Prostate gland (tissue), 2 donors: ENCODE data around the gene PITPNC1. TPM values are rescaled to one million over a fixed set of nuclear protein-coding genes. Genes with fewer than 3 reads are reported as not detected.

Source experiments
- DNase-seq: peaks from one replicate; pipeline ENCODE4 v3.0.0-alpha.2; 2019; ENCODE audit warnings: low spot score
- H3K27ac ChIP-seq, 2 donors: fragments of 200-600 bp; sonication (generic); 2 replicates each; pipeline ENCODE4 v1.5.1; 2017 to 2019
- H3K27me3 ChIP-seq: fragments of 200-600 bp; sonication (generic); replicated peaks from 2 replicates; pipeline ENCODE4 v1.5.1; 2019; ENCODE audit not compliant: insufficient read depth
- H3K36me3 ChIP-seq, 2 donors: fragments of 200-600 bp; sonication (generic); 1 replicate in 1 of 2; 2 replicates in 1 of 2; pipeline versions ENCODE4 v1.5.1 to v1.8.1; 2017 to 2019
- H3K4me1 ChIP-seq: fragments of 200-600 bp; sonication (generic); replicated peaks from 2 replicates; pipeline ENCODE4 v1.5.1; 2019
- H3K4me3 ChIP-seq, 2 donors: fragments of 200-600 bp; sonication (generic); 2 replicates each; pipeline ENCODE4 v1.5.1; 2017 to 2019
- H3K9me3 ChIP-seq: fragments of 200-600 bp; sonication (generic); 2 replicates; pipeline ENCODE4 v1.5.1; 2017
- POLR2A ChIP-seq: fragments of 450-650 bp; IDR thresholded peaks from one replicate; pipeline ENCODE4 v1.6.1; 2016; ENCODE audit warnings: antibody characterized with exemption, mild to moderate bottlenecking
- POLR2AphosphoS5 ChIP-seq: sonication (generic); formaldehyde crosslinking; IDR thresholded peaks from one replicate; pipeline ENCODE4 v1.6.1; 2017; ENCODE audit warnings: antibody characterized with exemption
- WGBS: methylation state at CpG from one replicate; pipeline ENCODE4 v1.1.5; 2018; 5-methylcytosine and 5-hydroxymethylcytosine counted together
- intact Hi-C: fragments of 100-400 bp; cut with DNase I; formaldehyde crosslinking; loops from one replicate; pipeline ENCODE4 v1.14.2; 2022
- total RNA-seq, 2 donors: library from RNA; depleted of rRNA; stranded (reverse); fragments of >200 nt; gene quantifications; one replicate each; pipeline ENCODE4 v1.1.0, GENCODE V29; 2016
- TF ChIP-seq, protein P1 (sequence below), 4 experiments: fragments of 200-600 bp in 2 of 4; fragments of 450-650 bp in 2 of 4; sonication (generic) in 2 of 4; IDR thresholded peaks; 1 replicate in 3 of 4; 2 replicates in 1 of 4; pipeline ENCODE4 v1.5.1; 2016 to 2019; ENCODE audit warnings: antibody characterized with exemption in 4 of 4, mild to moderate bottlenecking in 2 of 4, moderate library complexity in 2 of 4

PITPNC1 gene
- total RNA-seq, 2 donors from 2014 or later: 10.1 to 12.9 TPM

DNA sequence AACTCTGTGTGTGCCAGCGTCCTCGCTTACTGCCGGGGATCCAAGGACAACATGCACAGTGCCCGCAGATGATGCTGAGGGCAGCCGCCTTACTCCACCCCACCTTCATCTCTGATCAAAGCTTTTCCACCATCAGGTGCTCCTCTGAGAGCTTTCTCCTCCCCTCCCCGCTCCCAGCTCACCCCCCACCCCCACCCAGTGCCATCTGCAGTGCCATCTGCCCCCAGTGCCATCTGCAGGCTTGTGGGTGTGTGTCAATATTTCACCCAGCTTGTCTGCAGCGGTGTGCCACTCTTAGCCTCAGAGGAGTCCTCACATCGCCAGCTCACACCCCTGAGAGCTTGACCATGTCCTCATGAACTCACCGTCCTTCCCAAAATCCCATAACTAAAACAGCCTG lies 242.5 kb downstream of the PITPNC1 start:
- Histone ChIP-seq H3K27ac (no peak overlapping the region), H3K4me1 (no peaks in the 10 kb centered on the region), H3K9me3 (no peaks in the 10 kb centered on the region), H3K4me3 (no peak overlapping the region), H3K27me3 (no peaks in the 10 kb centered on the region), H3K36me3 (no peaks in the 10 kb centered on the region)
- intact Hi-C loops: no loop called here
- WGBS: 96% methylated on average over 9 of the region's 9 CpGs
- DNase-seq: no peak
- TF ChIP-seq, protein P1, sequence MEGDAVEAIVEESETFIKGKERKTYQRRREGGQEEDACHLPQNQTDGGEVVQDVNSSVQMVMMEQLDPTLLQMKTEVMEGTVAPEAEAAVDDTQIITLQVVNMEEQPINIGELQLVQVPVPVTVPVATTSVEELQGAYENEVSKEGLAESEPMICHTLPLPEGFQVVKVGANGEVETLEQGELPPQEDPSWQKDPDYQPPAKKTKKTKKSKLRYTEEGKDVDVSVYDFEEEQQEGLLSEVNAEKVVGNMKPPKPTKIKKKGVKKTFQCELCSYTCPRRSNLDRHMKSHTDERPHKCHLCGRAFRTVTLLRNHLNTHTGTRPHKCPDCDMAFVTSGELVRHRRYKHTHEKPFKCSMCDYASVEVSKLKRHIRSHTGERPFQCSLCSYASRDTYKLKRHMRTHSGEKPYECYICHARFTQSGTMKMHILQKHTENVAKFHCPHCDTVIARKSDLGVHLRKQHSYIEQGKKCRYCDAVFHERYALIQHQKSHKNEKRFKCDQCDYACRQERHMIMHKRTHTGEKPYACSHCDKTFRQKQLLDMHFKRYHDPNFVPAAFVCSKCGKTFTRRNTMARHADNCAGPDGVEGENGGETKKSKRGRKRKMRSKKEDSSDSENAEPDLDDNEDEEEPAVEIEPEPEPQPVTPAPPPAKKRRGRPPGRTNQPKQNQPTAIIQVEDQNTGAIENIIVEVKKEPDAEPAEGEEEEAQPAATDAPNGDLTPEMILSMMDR (IDR thresholded peaks at IDR 0.05): no peak
- TF ChIP-seq POLR2A (no peak), POLR2AphosphoS5 (no peak)

DNA sequence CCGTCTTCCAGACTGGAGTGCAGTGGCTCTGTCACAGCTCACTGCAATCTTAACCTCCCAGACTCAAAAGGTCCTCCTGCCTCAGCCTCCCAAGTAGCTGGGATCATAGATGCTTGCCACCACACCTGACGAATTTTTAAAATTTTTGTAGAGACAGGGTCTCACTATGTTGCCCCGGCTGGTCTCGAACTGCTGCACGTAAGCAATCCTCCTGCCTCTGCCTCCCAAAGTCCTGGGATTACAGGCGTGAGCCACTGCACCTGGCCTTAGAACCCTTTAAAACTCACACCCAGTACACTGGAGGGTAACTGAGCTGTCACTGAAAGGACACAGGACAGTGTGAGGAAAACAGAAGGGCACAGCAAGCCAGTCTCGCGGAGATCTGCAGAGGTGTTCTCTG lies 243.0 kb downstream of the PITPNC1 start:
- Histone ChIP-seq H3K27me3 (no peaks in the 10 kb centered on the region), H3K9me3 (no peaks in the 10 kb centered on the region), H3K36me3 (no peaks in the 10 kb centered on the region), H3K4me1 (no peaks in the 10 kb centered on the region), H3K27ac (no peak overlapping the region), H3K4me3 (no peak overlapping the region)
- DNase-seq: no peak
- WGBS: 94% methylated on average over 8 of the region's 8 CpGs
- intact Hi-C loops: no loop called here
- TF ChIP-seq, protein P1 (IDR thresholded peaks at IDR 0.05): no peak
- no peak for TF ChIP-seq POLR2AphosphoS5
- TF ChIP-seq POLR2A: no peak

DNA sequence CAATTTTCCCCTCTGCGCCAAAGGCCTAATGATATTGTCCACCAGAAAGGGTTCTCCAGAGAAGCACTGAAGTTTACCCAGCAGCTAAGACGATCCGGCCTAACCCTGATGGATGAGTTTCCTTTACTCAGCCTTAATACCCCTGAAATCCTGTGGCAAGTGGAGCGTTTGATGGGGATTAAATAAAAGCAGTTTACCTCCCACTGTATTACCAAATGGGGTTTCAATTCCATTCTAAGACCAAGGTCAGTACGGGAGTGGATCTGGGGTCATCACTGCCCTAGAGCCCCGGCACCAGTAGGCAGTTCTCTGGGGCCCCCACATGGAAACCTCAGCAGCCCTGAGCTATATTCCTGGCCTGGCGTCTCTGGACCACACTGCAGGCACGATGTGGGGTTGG lies 243.6 kb downstream of the PITPNC1 start:
- H3K4me1 ChIP-seq: no peaks in the 10 kb centered on the region
- TF ChIP-seq, protein P1 (IDR thresholded peaks at IDR 0.05): no peak
- no peak for TF ChIP-seq POLR2AphosphoS5
- no peak for TF ChIP-seq POLR2A
- H3K4me3 ChIP-seq: no peak overlapping the region
- no peaks in the 10 kb centered on the region for H3K27me3 ChIP-seq
- intact Hi-C loops: no loop called here
- DNase-seq: no peak
- H3K9me3 ChIP-seq: no peaks in the 10 kb centered on the region
- no peak overlapping the region for H3K27ac ChIP-seq
- H3K36me3 ChIP-seq: no peaks in the 10 kb centered on the region
- WGBS: 92% methylated on average over 8 of the region's 8 CpGs

DNA sequence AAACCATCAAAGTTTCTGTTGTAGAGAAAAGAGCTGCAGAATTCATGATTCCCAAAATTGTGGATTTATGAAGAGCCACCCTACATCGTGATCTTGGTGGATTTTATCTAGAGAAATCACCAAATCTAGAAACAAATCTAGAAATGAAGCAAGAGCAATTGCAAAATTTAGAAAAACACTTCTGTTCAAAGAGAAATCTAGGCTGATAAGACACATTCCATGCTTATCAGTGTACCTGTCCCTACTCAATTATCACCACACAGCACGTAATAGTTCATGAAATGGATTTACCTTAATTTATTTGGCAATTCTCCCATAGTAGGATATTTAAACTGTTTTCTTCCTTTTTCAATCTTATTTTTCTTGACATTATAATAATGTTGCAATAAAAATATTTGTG lies 246.7 kb downstream of the PITPNC1 start:
- no peak overlapping the region for H3K27ac ChIP-seq
- no peaks in the 10 kb centered on the region for H3K27me3 ChIP-seq
- H3K36me3 ChIP-seq: no peaks in the 10 kb centered on the region
- TF ChIP-seq, protein P1 (IDR thresholded peaks at IDR 0.05): no peak
- TF ChIP-seq POLR2AphosphoS5 (no peak), POLR2A (no peak)
- H3K4me3 ChIP-seq: no peak overlapping the region
- no peaks in the 10 kb centered on the region for H3K4me1 ChIP-seq
- 56% methylated on average over 2 of the region's 2 CpGs for WGBS
- DNase-seq: no peak
- H3K9me3 ChIP-seq: no peaks in the 10 kb centered on the region
- intact Hi-C loops: no loop called here

DNA sequence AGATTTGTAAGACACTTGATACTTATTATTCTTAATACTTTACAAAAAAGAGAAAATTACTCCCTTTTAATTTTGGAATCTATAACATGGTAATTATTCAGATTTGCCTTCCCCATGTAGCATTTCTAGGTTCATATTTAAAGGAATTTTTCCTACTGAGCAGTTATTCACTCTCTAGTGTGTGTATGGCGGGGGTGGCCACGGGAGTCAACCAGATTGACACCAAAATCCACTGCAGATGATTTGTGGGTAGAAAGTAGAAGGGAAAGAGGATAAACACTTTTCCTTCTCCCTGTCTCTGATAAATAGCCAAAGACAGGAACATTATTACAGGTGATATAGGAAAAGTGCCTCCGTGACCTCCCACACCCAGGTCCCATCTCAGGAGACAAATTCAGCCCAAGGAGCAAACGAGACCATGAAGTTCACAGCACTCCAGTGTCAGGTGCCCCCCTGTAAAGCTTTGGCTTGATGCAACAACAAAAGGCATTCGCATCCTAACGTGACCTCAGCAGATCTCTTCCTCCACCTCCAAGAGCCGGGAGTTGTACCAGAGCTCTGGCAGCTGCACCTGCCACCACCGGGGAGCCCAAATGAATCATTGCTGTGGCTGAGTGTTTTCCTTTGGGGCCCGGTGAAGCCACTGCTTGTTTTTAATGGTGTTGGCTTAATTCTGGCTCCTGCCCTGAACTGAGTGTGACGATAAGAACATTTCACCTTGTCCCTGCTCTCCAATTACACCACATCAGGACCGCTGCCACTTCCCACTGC lies 248.0 kb downstream of the PITPNC1 start:
- Histone ChIP-seq H3K27me3 (no peaks in the 10 kb centered on the region), H3K4me1 (no peaks in the 10 kb centered on the region), H3K27ac (no peak overlapping the region), H3K4me3 (no peak overlapping the region), H3K36me3 (no peaks in the 10 kb centered on the region), H3K9me3 (no peaks in the 10 kb centered on the region)
- intact Hi-C loops: no loop called here
- DNase-seq: no peak
- 83% methylated on average over 11 of the region's 11 CpGs for WGBS
- TF ChIP-seq, protein P1 (IDR thresholded peaks at IDR 0.05): no peak
- TF ChIP-seq POLR2A (no peak), POLR2AphosphoS5 (no peak)
